ENCODE measurements around the gene MAL.

GRCh38 chr2:95025406-95026319 is at the start of gene MAL:
- TF ChIP-seq CTCF (IDR thresholded peaks at IDR 0.05; ENCODE audit: low read depth, low read length) = no peak
- no peak for TF ChIP-seq POLR2A (IDR thresholded peaks at IDR 0.05; ENCODE audit: extremely low read depth, insufficient read length)
